GM12878 (cell line): ENCODE data around the gene AP4S1. TPM values are rescaled to one million over a fixed set of nuclear protein-coding genes. Genes with fewer than 3 reads are reported as not detected.

Experiments used
- ATAC-seq: fragments of 200-7000 bp; cut with Tn5 transposase; 3 replicates; pipeline ENCODE4 v1.9.1; 2020; ENCODE audit warnings: mild to moderate bottlenecking, moderate library complexity
- BruUV-seq: library from RNA; stranded (reverse); fragments of 400-500 nt; replicated peaks from 2 replicates; lab custom pipeline; 2021; lab: Mats Ljungman, UMichigan
- CTCF ChIA-PET: fragments of 300-600 bp; sonication (Branson Sonifier 250); formaldehyde crosslinking; extraction: SDS; loops from one replicate; lab custom pipeline; 2021; ENCODE audit warnings: inconsistent platforms; lab: Yijun Ruan, JAX
- POLR2A ChIA-PET: fragments of 350-600 bp; formaldehyde crosslinking; extraction: SDS; loops from one replicate; lab custom pipeline; 2021; ENCODE audit warnings: inconsistent platforms; lab: Charles Lee
- RAD21 ChIA-PET: fragments of 300-600 bp; sonication (Branson Sonifier 250); formaldehyde crosslinking; loops from one replicate; lab custom pipeline; 2023; ENCODE audit warnings: antibody characterized with exemption; ENCODE audit not compliant: unreplicated experiment; lab: Charles Lee
- SMC1A ChIA-PET: fragments of 300-600 bp; sonication (Branson Sonifier 250); formaldehyde crosslinking; loops from one replicate; lab custom pipeline; 2023; ENCODE audit not compliant: unreplicated experiment, uncharacterized antibody; lab: Charles Lee
- DNase-seq: peaks from one replicate; pipeline ENCODE4 v3.0.0-alpha.2; 2011; ENCODE audit warnings: low read depth, low spot score
- FAIRE-seq: peaks from 3 replicates; lab custom pipeline; 2011; peaks lifted over from hg19 to GRCh38; lab: Jason Lieb, UNC
- H2AFZ ChIP-seq: 2 replicates; pipeline ENCODE4 v1.6.0; 2011; ENCODE audit warnings: low read depth, low read length, control low read depth; ENCODE audit not compliant: control insufficient read depth
- H3K27ac ChIP-seq: 2 replicates; pipeline ENCODE4 v1.5.1; 2011; ENCODE audit warnings: control low read depth; ENCODE audit not compliant: control insufficient read depth, insufficient read depth
- H3K27me3 ChIP-seq, 2 experiments: replicated peaks in 1 of 2; 2 replicates each; pipeline versions ENCODE4 v1.6.0 to v1.6.1; 2011; ENCODE audit warnings: low read length in 1 of 2; ENCODE audit not compliant: control insufficient read depth in 2 of 2, insufficient read depth in 2 of 2
- H3K36me3 ChIP-seq, 2 experiments: 2 replicates each; pipeline ENCODE4 v1.5.1; 2011; ENCODE audit warnings: low read length in 1 of 2; ENCODE audit not compliant: control insufficient read depth in 2 of 2, insufficient read depth in 2 of 2
- H3K4me1 ChIP-seq: 2 replicates; pipeline ENCODE4 v1.6.1; 2011; ENCODE audit warnings: mild to moderate bottlenecking, low read length, moderate library complexity, mixed read lengths; ENCODE audit not compliant: control insufficient read depth, insufficient read depth
- H3K4me2 ChIP-seq: 2 replicates; pipeline ENCODE4 v1.6.0; 2011; ENCODE audit warnings: control low read depth; ENCODE audit not compliant: control insufficient read depth, insufficient read depth
- H3K4me3 ChIP-seq: fragments of 200-600 bp; sonication (generic); 2 replicates; pipeline ENCODE4 v1.5.1; 2016
- H3K79me2 ChIP-seq: 2 replicates; pipeline ENCODE4 v1.6.0; 2011; ENCODE audit warnings: low read length; ENCODE audit not compliant: control insufficient read depth, insufficient read depth
- H3K9ac ChIP-seq: 2 replicates; pipeline ENCODE4 v1.8.0; 2011; ENCODE audit warnings: low read length, control low read depth, mixed read lengths; ENCODE audit not compliant: control insufficient read depth, insufficient read depth
- H3K9me3 ChIP-seq: replicated peaks from 3 replicates; pipeline ENCODE4 v1.5.1; 2011; ENCODE audit warnings: mild to moderate bottlenecking, low read length; ENCODE audit not compliant: control insufficient read depth, insufficient read depth
- H4K20me1 ChIP-seq: 2 replicates; pipeline ENCODE4 v1.6.0; 2011; ENCODE audit not compliant: control insufficient read depth, insufficient read depth
- CEBPZ ChIP-seq: fragments of 150-350 bp; IDR thresholded peaks from 2 replicates; pipeline ENCODE4 v1.6.1; 2016; ENCODE audit warnings: low read depth, low read length
- KLF5 ChIP-seq: fragments of 450-650 bp; IDR thresholded peaks from 2 replicates; pipeline ENCODE4 v1.6.1; 2014; ENCODE audit warnings: mild to moderate bottlenecking; ENCODE audit not compliant: partially characterized antibody
- PAX5 ChIP-seq: IDR thresholded peaks from 2 replicates; pipeline ENCODE4 v1.6.1; 2011; ENCODE audit warnings: low read depth, low read length, borderline replicate concordance
- ZNF207 ChIP-seq: fragments of 450-650 bp; IDR thresholded peaks from 2 replicates; pipeline ENCODE4 v1.6.1; 2014; ENCODE audit warnings: antibody characterized with exemption, mild to moderate bottlenecking, borderline replicate concordance
- ZNF592 ChIP-seq: fragments of 450-650 bp; IDR thresholded peaks from 2 replicates; pipeline ENCODE4 v1.6.1; 2017; ENCODE audit warnings: mild to moderate bottlenecking, moderate library complexity
- WGBS: methylation state at CpG from one replicate; pipeline ENCODE4 v1.1.6; 2016; ENCODE audit warnings: low lambda C conversion rate; ENCODE audit not compliant: insufficient replicate concordance, insufficient coverage; ENCODE audit errors: missing lambda C conversion rate; 5-methylcytosine and 5-hydroxymethylcytosine counted together
- in situ Hi-C: fragments of 300-500 bp; cut with MboI; formaldehyde crosslinking; loops from 9 replicates; pipeline ENCODE4 v1.14.3; 2018; ENCODE audit warnings: mixed read lengths
- intact Hi-C: fragments of 100-400 bp; cut with micrococcal nuclease; formaldehyde crosslinking; loops from one replicate; pipeline ENCODE4 v1.14.2; 2022; ENCODE audit not compliant: unreplicated experiment
- polyA plus RNA-seq, 11 experiments: library from polyadenylated mRNA; depleted of rRNA in 4 of 11; unstranded in 6 of 11; stranded (reverse) in 5 of 11; fragments of >200 nt; fragmentation: Nextera tagmentation in 4 of 11; fragmentation: Illumina TruSeq in 1 of 11; extraction: Ambion mirVana in 4 of 11; extraction: Trizol in 1 of 11; gene quantifications; 1 replicate in 1 of 11; 2 replicates in 10 of 11; pipeline versions ENCODE4 v1.2.1 to v1.2.3, GENCODE V29; 2011 to 2016; ENCODE audit warnings: inconsistent platforms in 2 of 11, missing spikeins in 2 of 11, low read depth in 1 of 11
- total RNA-seq, 4 experiments: library from RNA; depleted of rRNA in 3 of 4; stranded (reverse); fragments of >200 nt in 3 of 4; fragmentation: Illumina TruSeq in 1 of 4; extraction: Trizol in 1 of 4; gene quantifications; 2 replicates each; pipeline versions ENCODE4 v1.2.1 to v1.2.3, GENCODE V29; 2013 to 2021
- TF ChIP-seq, protein P1 (sequence below): IDR thresholded peaks from 2 replicates; pipeline ENCODE4 v1.6.1; 2011; ENCODE audit warnings: low read depth, mild to moderate bottlenecking, low read length, moderate library complexity, borderline replicate concordance; ENCODE audit errors: extremely low read depth

Gene AP4S1
- total and polyA plus RNA-seq, 10 of the 15 experiments (the other 5 are each of a cell fraction or from before 2014, with no cell fraction given), result 3.6 to 9.0 (median 5.7) TPM

DNA sequence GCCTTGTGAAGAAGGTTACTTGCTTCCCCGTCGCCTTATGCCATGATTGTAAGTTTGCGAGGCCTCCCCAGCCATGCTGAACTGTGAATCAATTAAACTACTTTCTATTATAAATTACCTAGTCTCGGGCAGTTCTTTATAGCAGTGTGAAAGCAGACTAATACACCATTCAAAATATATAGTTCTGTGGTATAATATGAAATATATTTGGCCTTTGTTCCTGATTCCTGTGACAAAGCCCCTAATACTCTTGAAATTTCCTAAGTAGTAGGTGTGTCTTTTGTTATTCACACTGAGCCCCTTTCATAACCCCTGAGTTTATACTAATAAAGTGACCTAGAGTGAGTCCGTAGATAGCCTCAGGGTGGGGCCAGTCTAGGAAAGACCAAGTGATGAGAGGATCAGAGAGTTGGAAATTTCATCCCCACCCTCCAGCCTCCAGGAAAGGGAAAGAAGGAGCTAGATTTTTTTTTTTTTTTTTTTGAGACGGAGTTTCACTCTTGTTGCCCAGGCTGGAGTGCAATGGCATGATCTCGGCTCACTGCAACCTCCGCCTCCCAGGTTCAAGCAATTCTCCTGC lies 20.1 kb downstream of the AP4S1 start:
- no peak overlapping the region for H3K4me2 ChIP-seq
- no peaks in the 10 kb centered on the region for H4K20me1 ChIP-seq
- no peaks in the 10 kb centered on the region for H3K4me1 ChIP-seq
- ATAC-seq (no peak), FAIRE-seq (no peak), DNase-seq (no peak)
- H3K4me3 ChIP-seq, result no peak overlapping the region
- H3K27me3 ChIP-seq, result no peaks in the 10 kb centered on the region
- in situ Hi-C loops (no loop called here), intact Hi-C loops (no loop called here)
- TF ChIP-seq ZNF207, result no peak
- no peak for TF ChIP-seq KLF5
- no peak for TF ChIP-seq ZNF592
- no peak for TF ChIP-seq CEBPZ
- no peak for TF ChIP-seq PAX5
- TF ChIP-seq, protein P1, sequence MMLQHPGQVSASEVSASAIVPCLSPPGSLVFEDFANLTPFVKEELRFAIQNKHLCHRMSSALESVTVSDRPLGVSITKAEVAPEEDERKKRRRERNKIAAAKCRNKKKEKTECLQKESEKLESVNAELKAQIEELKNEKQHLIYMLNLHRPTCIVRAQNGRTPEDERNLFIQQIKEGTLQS, result no peak
- H3K9me3 ChIP-seq, result no peaks in the 10 kb centered on the region
- 93% methylated on average over 6 of the region's 8 CpGs for WGBS
- BruUV-seq, result no TSS peak
- H2AFZ ChIP-seq, result no peak overlapping the region
- ChIA-PET SMC1A (no interaction called here), CTCF (no interaction called here), RAD21 (no interaction called here), POLR2A (no interaction called here)
- H3K27ac ChIP-seq, result no peak overlapping the region
- H3K9ac ChIP-seq, result no peak overlapping the region
- no peaks in the 10 kb centered on the region for H3K79me2 ChIP-seq
- H3K36me3 ChIP-seq, result no peaks in the 10 kb centered on the region
